Astrocyte of the spinal cord (primary cell): ENCODE measurements around the gene RGS3.

ENCODE experiments used
- DNase-seq: peaks from one replicate; pipeline ENCODE4 v3.0.0; 2011; ENCODE audit warnings: low read depth, low spot score
- H3K4me3 ChIP-seq: 2 replicates; pipeline ENCODE4 v1.5.1; 2011; ENCODE audit warnings: low read depth, mild to moderate bottlenecking, low read length, moderate library complexity
- in situ Hi-C: cut with HindIII; loops from 2 replicates; pipeline ENCODE4 v1.10.0; 2017; ENCODE audit warnings: low sequenced_read_pairs
- TF ChIP-seq, protein P1 (sequence below): IDR thresholded peaks from 2 replicates; pipeline ENCODE4 v1.5.1; 2012; ENCODE audit warnings: low read depth, mild to moderate bottlenecking, low read length, inconsistent platforms

The RGS3 gene

DNA sequence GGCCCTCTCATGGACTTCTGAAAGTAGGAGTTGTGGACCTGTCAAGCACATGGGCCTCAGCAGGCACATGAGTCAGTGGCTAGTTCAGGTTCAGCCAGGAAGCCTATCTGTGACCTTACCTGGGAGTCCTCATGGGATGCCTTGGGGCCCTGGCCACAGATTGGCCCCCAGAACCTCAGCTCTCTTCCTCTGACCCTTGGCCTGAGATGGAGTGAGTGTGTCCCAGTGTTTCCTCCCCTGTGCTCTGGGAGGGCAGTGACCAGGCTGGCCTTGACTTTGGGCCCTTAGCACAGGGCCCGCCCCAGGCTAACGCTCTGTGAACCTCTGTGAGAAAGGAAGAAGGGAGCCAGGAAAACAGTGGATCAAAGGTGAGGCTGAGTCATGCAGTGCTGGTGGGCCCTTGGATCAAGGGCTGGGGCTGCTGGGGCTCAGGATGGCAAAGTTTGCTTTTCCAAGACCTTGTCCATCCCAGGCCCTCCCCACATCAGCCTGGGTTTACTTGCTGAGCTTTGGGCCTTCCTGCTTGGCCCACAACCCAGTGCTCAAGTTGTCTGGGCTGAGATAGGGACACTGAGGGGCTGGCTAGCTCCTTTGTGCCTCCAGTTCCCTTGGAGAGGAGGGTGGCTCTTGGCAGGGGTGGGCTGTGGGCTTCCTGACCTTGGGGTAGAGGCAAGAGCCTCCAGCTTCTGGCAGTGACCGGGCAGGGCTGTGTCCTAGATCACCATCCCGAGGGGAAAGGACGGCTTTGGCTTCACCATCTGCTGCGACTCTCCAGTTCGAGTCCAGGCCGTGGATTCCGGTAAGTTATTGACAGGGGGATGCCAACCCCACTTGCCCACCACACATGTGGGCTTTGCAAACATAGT is 41.4 kb downstream of the RGS3 start:
- in situ Hi-C loops, result no loop called here
- TF ChIP-seq, protein P1, sequence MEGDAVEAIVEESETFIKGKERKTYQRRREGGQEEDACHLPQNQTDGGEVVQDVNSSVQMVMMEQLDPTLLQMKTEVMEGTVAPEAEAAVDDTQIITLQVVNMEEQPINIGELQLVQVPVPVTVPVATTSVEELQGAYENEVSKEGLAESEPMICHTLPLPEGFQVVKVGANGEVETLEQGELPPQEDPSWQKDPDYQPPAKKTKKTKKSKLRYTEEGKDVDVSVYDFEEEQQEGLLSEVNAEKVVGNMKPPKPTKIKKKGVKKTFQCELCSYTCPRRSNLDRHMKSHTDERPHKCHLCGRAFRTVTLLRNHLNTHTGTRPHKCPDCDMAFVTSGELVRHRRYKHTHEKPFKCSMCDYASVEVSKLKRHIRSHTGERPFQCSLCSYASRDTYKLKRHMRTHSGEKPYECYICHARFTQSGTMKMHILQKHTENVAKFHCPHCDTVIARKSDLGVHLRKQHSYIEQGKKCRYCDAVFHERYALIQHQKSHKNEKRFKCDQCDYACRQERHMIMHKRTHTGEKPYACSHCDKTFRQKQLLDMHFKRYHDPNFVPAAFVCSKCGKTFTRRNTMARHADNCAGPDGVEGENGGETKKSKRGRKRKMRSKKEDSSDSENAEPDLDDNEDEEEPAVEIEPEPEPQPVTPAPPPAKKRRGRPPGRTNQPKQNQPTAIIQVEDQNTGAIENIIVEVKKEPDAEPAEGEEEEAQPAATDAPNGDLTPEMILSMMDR, result no peak
- DNase-seq, result no peak
- H3K4me3 ChIP-seq, result no peak overlapping the region

DNA sequence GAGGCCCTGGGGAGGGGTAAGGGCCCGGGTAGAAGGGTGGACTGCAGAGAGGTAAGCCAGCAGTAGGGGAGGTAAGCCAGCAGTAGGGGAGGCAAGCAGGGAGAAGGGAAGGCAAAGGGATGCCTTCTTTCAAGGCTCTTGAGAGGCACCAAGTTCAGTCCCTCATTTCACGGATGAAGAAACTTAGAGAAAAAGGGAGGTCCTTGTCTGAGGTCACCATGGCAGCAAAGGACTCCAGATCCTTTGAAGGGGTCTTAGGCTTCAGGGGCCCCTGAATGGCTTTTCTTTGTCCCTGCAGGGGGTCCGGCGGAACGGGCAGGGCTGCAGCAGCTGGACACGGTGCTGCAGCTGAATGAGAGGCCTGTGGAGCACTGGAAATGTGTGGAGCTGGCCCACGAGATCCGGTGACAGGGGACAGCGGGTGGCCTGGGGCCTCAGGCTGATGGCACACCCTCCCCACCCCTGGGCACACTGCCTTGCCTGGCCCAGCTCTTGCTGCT is 42.6 kb downstream of the RGS3 start:
- TF ChIP-seq, protein P1, result no peak
- in situ Hi-C loops, result no loop called here
- no peak overlapping the region for H3K4me3 ChIP-seq
- DNase-seq, result no peak

DNA sequence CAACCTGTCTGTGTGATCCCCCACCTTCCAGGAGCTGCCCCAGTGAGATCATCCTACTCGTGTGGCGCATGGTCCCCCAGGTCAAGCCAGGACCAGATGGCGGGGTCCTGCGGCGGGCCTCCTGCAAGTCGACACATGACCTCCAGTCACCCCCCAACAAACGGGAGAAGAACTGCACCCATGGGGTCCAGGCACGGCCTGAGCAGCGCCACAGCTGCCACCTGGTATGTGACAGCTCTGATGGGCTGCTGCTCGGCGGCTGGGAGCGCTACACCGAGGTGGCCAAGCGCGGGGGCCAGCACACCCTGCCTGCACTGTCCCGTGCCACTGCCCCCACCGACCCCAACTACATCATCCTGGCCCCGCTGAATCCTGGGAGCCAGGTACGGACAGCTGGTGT is 43.7 kb downstream of the RGS3 start:
- in situ Hi-C loops, result no loop called here
- no peak overlapping the region for H3K4me3 ChIP-seq
- TF ChIP-seq, protein P1, result no peak
- no peak for DNase-seq

DNA sequence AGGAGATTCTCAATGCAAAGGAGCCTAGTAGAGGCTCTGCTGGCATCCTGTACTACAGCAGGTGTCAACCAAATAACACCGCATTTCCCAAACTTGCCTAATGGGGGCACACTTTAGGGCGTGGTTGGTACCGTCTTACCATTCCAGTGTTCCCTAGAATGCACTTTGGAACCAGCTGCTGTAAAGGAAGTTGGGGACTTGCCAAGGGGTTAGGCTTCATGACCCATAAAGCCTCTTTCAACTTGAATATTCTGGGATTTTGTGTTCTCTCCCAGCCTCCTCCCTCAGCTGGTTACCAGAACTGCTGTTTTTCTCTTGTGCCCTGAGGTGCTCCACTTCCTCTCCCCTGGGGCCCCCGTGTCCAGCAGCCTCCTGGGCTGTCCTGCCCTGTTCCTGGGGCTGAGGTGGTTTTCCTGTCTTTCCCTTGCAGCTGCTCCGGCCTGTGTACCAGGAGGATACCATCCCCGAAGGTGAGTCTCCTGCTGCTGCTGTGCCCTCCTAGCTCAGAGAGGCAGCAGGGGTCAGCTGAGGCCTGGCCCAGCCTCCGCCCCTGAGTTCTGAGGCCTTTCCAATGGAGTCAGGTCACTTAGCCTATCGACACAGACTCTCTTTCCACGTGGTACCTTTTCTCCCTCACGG is 44.7 kb downstream of the RGS3 start:
- no peak overlapping the region for H3K4me3 ChIP-seq
- in situ Hi-C loops, result no loop called here
- TF ChIP-seq, protein P1, result peak; percentile 7
- no peak for DNase-seq

DNA sequence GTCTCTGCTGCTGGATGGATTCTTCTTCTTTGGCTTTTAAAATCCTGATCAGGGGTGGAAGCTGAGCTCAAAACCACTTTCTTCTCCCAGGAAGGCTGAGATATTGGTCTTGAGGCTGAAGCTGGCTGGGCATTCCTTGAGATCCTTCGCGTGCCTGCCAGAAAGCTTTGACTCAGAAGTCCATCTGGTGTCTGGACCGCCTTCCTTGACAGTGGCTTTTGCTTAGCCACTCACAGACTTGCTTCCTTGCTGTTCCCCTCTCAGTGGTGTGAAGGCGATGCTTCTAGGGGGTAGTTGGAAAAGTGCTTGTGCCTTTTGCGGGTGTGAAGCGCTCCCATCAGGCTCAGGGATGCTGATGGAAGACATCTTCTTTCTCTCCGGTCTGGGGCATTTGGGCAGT is 45.9 kb downstream of the RGS3 start:
- peak; percentile 43 for DNase-seq
- H3K4me3 ChIP-seq, result no peak overlapping the region
- in situ Hi-C loops, result no loop called here
- TF ChIP-seq, protein P1, result no peak

DNA sequence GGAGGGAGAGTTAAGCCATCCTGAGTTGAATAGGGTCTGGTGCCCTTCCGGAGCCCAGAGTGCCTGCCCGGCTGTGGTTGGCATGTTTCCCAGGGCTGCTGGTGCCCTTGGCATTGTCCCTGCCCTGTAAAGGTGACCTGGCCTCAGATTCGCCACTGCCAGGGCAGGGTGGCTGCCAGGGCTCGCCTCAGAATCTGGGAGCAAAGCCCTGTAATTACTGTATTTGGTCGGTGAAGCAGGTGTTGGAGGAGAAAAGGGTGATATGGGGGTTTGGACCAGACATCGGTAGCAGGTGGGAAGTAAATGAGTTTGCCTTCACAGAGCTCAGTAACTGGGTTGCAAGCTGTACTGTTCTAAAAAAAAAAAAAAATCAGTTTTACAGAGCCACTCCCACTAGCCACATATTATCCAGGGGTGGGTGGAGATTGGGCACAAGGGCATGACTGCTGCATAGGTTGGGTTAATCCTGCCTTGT is 47.6 kb downstream of the RGS3 start:
- in situ Hi-C loops, result no loop called here
- DNase-seq, result no peak
- TF ChIP-seq, protein P1, result no peak
- no peak overlapping the region for H3K4me3 ChIP-seq
